Hindlimb muscle (tissue), 1 donor: Measurements from ENCODE around the gene GAS6. TPM values are rescaled to one million over a fixed set of nuclear protein-coding genes. Genes with fewer than 3 reads are reported as not detected.

Source experiments
- DNase-seq: peaks from one replicate; pipeline ENCODE4 v3.0.0-alpha.2; 2013
- polyA plus RNA-seq: library from polyadenylated mRNA; unstranded; fragments of 120-200 nt; gene quantifications from one replicate; pipeline ENCODE4 v1.2.1, GENCODE V29; 2013; ENCODE audit not compliant: insufficient read length

Gene GAS6
- polyA plus RNA-seq, 1 donor: 54.6 TPM

- DNase-seq: no peak
Observed at GRCh38 chr13:113819731-113820715, 43.9 kb downstream of the GAS6 start.

GRCh38 chr13:113819341-113819730 lies 44.5 kb downstream of the GAS6 start:
- DNase-seq: no peak

GRCh38 chr13:113818700-113819295 lies 45.1 kb downstream of the GAS6 start:
- no peak for DNase-seq

- DNase-seq: no peak
Observed at GRCh38 chr13:113817860-113818691, 45.8 kb downstream of the GAS6 start.

GRCh38 chr13:113816946-113817859 lies 46.7 kb downstream of the GAS6 start:
- peak; percentile 73 for DNase-seq

GRCh38 chr13:113816254-113816929 lies 47.5 kb downstream of the GAS6 start:
- no peak for DNase-seq

GRCh38 chr13:113815151-113816058 lies 48.5 kb downstream of the GAS6 start:
- no peak for DNase-seq

GRCh38 chr13:113814435-113814821 lies 49.4 kb downstream of the GAS6 start:
- DNase-seq: no peak

GRCh38 chr13:113813749-113814434 lies 50.0 kb downstream of the GAS6 start:
- no peak for DNase-seq

GRCh38 chr13:113813070-113813748 lies 50.7 kb downstream of the GAS6 start:
- DNase-seq: no peak

- no peak for DNase-seq
Observed at GRCh38 chr13:113812178-113813040, 51.5 kb downstream of the GAS6 start.

- DNase-seq: no peak
Observed at GRCh38 chr13:113811081-113811928, 52.6 kb downstream of the GAS6 start.

GRCh38 chr13:113810640-113811039 lies 53.2 kb downstream of the GAS6 start:
- DNase-seq: no peak

GRCh38 chr13:113809934-113810333 lies 53.9 kb downstream of the GAS6 start:
- no peak for DNase-seq

- DNase-seq: no peak
Observed at GRCh38 chr13:113808058-113808834, 55.6 kb downstream of the GAS6 start.

GRCh38 chr13:113806526-113806925 lies 57.4 kb downstream of the GAS6 start:
- DNase-seq: no peak
